H9 (cell line): ENCODE results near the gene WFIKKN1. TPM values are rescaled to one million over a fixed set of nuclear protein-coding genes. Genes with fewer than 3 reads are reported as not detected.

Source experiments
- DNase-seq: peaks from one replicate; pipeline ENCODE4 v3.0.0-alpha.2; 2017
- H2AFZ ChIP-seq: one replicate; pipeline ENCODE4 v1.6.1; 2013; ENCODE audit warnings: mild to moderate bottlenecking, low read length, control low read depth, moderate library complexity
- H2AK5ac ChIP-seq: 2 replicates; pipeline ENCODE4 v1.6.1; 2013; ENCODE audit warnings: low read length, control low read depth, mixed read lengths; ENCODE audit not compliant: insufficient read length
- H2BK120ac ChIP-seq: one replicate; pipeline ENCODE4 v1.6.1; 2013; ENCODE audit warnings: low read depth, mild to moderate bottlenecking, low read length, control low read depth, inconsistent platforms; ENCODE audit not compliant: poor library complexity, severe bottlenecking
- H2BK12ac ChIP-seq: 2 replicates; pipeline ENCODE4 v1.6.1; 2013; ENCODE audit warnings: low read length, control low read depth, mixed read lengths, low read depth; ENCODE audit not compliant: insufficient read length
- H2BK15ac ChIP-seq: 2 replicates; pipeline ENCODE4 v1.6.1; 2013; ENCODE audit warnings: low read depth, low read length, control low read depth
- H2BK20ac ChIP-seq: one replicate; pipeline ENCODE4 v1.6.1; 2013; ENCODE audit warnings: low read depth, mild to moderate bottlenecking, low read length, control low read depth, inconsistent platforms; ENCODE audit not compliant: poor library complexity, severe bottlenecking
- H2BK5ac ChIP-seq: 2 replicates; pipeline ENCODE4 v1.6.1; 2013; ENCODE audit warnings: low read length, control low read depth, mixed read lengths; ENCODE audit not compliant: insufficient read length
- H3K14ac ChIP-seq: 2 replicates; pipeline ENCODE4 v1.6.1; 2013; ENCODE audit warnings: low read length, control low read depth; ENCODE audit not compliant: insufficient read depth
- H3K18ac ChIP-seq: 2 replicates; pipeline ENCODE4 v1.6.1; 2013; ENCODE audit warnings: low read depth, mild to moderate bottlenecking, mixed read lengths, low read length, control low read depth; ENCODE audit not compliant: insufficient read length
- H3K23ac ChIP-seq: 2 replicates; pipeline ENCODE4 v1.6.1; 2013; ENCODE audit warnings: low read length, control low read depth, mixed read lengths, low read depth; ENCODE audit not compliant: insufficient read length
- H3K23me2 ChIP-seq: 2 replicates; pipeline ENCODE4 v1.6.1; 2013; ENCODE audit warnings: low read depth, mild to moderate bottlenecking, mixed read lengths, low read length, control low read depth; ENCODE audit not compliant: insufficient read length, poor library complexity, severe bottlenecking
- H3K27ac ChIP-seq: 2 replicates; pipeline ENCODE4 v1.5.1; 2013; ENCODE audit warnings: low read length, control low read depth, mixed read lengths, low read depth; ENCODE audit not compliant: insufficient read length
- H3K27me3 ChIP-seq: 2 replicates; pipeline ENCODE4 v1.6.1; 2013; ENCODE audit warnings: low read length, control low read depth, inconsistent platforms; ENCODE audit not compliant: insufficient read depth
- H3K4ac ChIP-seq: 2 replicates; pipeline ENCODE4 v1.6.1; 2013; ENCODE audit warnings: low read depth, mild to moderate bottlenecking, control low read depth, inconsistent platforms, low read length, moderate library complexity
- H3K4me1 ChIP-seq: 2 replicates; pipeline ENCODE4 v1.6.1; 2013; ENCODE audit warnings: low read length, control low read depth, inconsistent platforms; ENCODE audit not compliant: insufficient read depth
- H3K4me2 ChIP-seq: 2 replicates; pipeline ENCODE4 v1.6.1; 2013; ENCODE audit warnings: low read length, control low read depth, mixed read lengths; ENCODE audit not compliant: insufficient read length, insufficient read depth
- H3K56ac ChIP-seq: 2 replicates; pipeline ENCODE4 v1.6.1; 2013; ENCODE audit warnings: low read depth, mild to moderate bottlenecking, mixed read lengths, low read length, control low read depth; ENCODE audit not compliant: insufficient read length
- H3K79me1 ChIP-seq: 2 replicates; pipeline ENCODE4 v1.6.1; 2013; ENCODE audit warnings: low read depth, mild to moderate bottlenecking, moderate library complexity, low read length, control low read depth, inconsistent platforms; ENCODE audit not compliant: insufficient read depth, poor library complexity, severe bottlenecking
- H3K79me2 ChIP-seq: 2 replicates; pipeline ENCODE4 v1.6.1; 2013; ENCODE audit warnings: low read length, control low read depth, inconsistent platforms; ENCODE audit not compliant: insufficient read depth
- H3K9ac ChIP-seq: 2 replicates; pipeline ENCODE4 v1.6.1; 2013; ENCODE audit warnings: low read length, control low read depth, mixed read lengths; ENCODE audit not compliant: insufficient read length; ENCODE audit errors: extremely low read depth
- H3K9me3 ChIP-seq: one replicate; pipeline ENCODE4 v1.6.1; 2013; ENCODE audit warnings: low read depth, low read length, inconsistent platforms; ENCODE audit not compliant: control insufficient read depth
- H3T11ph ChIP-seq: one replicate; pipeline ENCODE4 v1.6.1; 2013; ENCODE audit warnings: mild to moderate bottlenecking, low read length, control low read depth, inconsistent platforms
- H4K20me1 ChIP-seq: one replicate; pipeline ENCODE4 v1.6.1; 2013; ENCODE audit not compliant: control insufficient read depth, insufficient read length, insufficient read depth
- H4K5ac ChIP-seq: 2 replicates; pipeline ENCODE4 v1.6.1; 2013; ENCODE audit warnings: low read depth, mild to moderate bottlenecking, mixed read lengths, low read length, control low read depth; ENCODE audit not compliant: insufficient read length
- H4K8ac ChIP-seq: replicated peaks from 2 replicates; pipeline ENCODE4 v1.6.1; 2013; ENCODE audit warnings: low read length, control low read depth, mixed read lengths, low read depth; ENCODE audit not compliant: insufficient read length
- H4K91ac ChIP-seq: 2 replicates; pipeline ENCODE4 v1.6.1; 2013; ENCODE audit warnings: low read depth, mild to moderate bottlenecking, moderate library complexity, mixed read lengths, low read length, control low read depth; ENCODE audit not compliant: insufficient read length
- H3K27ac Mint-ChIP-seq, 3 experiments: 2 replicates in 2 of 3; 3 replicates in 1 of 3; pipeline ENCODE4 v1.8.0; 2020 to 2021; ENCODE audit warnings: mixed read lengths in 3 of 3, mild to moderate bottlenecking in 1 of 3, moderate library complexity in 1 of 3
- H3K27me3 Mint-ChIP-seq: 2 replicates; pipeline ENCODE4 v1.8.0; 2021; ENCODE audit warnings: low read depth, mild to moderate bottlenecking, moderate library complexity, mixed read lengths
- H3K36me3 Mint-ChIP-seq, 3 experiments: 2 replicates in 2 of 3; 3 replicates in 1 of 3; pipeline ENCODE4 v1.8.0; 2020 to 2021; ENCODE audit warnings: low read depth in 3 of 3, mixed read lengths in 3 of 3; ENCODE audit not compliant: insufficient read depth in 1 of 3
- H3K4me1 Mint-ChIP-seq, 2 experiments: 2 replicates each; pipeline ENCODE4 v1.8.0; 2020; ENCODE audit warnings: mixed read lengths in 2 of 2
- H3K4me3 Mint-ChIP-seq, 2 experiments: 2 replicates in 1 of 2; 3 replicates in 1 of 2; pipeline ENCODE4 v1.8.0; 2020 to 2021; ENCODE audit warnings: mild to moderate bottlenecking in 2 of 2, mixed read lengths in 2 of 2, moderate library complexity in 1 of 2
- H3K9me3 Mint-ChIP-seq, 2 experiments: 2 replicates in 1 of 2; 3 replicates in 1 of 2; pipeline ENCODE4 v1.8.0; 2020; ENCODE audit warnings: mild to moderate bottlenecking in 2 of 2, mixed read lengths in 2 of 2, moderate library complexity in 1 of 2
- WGBS: extraction: QIAGEN DNeasy Blood & Tissue Kit; methylation state at CpG from one replicate; pipeline ENCODE4 v1.1.7; 2013; ENCODE audit warnings: missing lambda C conversion rate, low lambda C conversion rate, mixed read lengths; ENCODE audit not compliant: insufficient read length; ENCODE audit errors: extremely low coverage; 5-methylcytosine and 5-hydroxymethylcytosine counted together
- total RNA-seq: library from RNA; stranded (reverse); gene quantifications from 2 replicates; pipeline ENCODE4 v1.2.1, GENCODE V29; 2021
- TF ChIP-seq, protein P1 (sequence below): fragments of 200-600 bp; sonication (generic); conservative IDR thresholded peaks from 3 replicates; pipeline ENCODE4 v1.8.0; 2021; ENCODE audit warnings: antibody characterized with exemption, mild to moderate bottlenecking

WFIKKN1 gene
- total RNA-seq, 1 experiment from 2014 or later = 8.3 TPM

- no peak overlapping the region for H2AK5ac ChIP-seq
- Mint-ChIP-seq H3K4me3 (no peak overlapping the region), H3K27me3 (no peaks in the 10 kb centered on the region), H3K27ac (no peak overlapping the region), H3K36me3 (peaks cover 7 to 11% (median 11%) of the 10 kb centered on the region in 3 experiments; a peak in 6 of 7 replicates), H3K4me1 (peaks cover 6% of the 10 kb centered on the region in 2 experiments), H3K9me3 (0 out of 5 replicates have a peak, but pooled peaks cover 0 to 3% of the 10 kb centered on the region in 2 experiments)
- H3K23ac ChIP-seq = no peak overlapping the region
- H3T11ph ChIP-seq = no peak overlapping the region
- no peaks in the 10 kb centered on the region for H3K9me3 ChIP-seq
- no peak overlapping the region for H2BK5ac ChIP-seq
- no peaks in the 10 kb centered on the region for H3K23me2 ChIP-seq
- no peaks in the 10 kb centered on the region for H3K79me2 ChIP-seq
- H4K20me1 ChIP-seq = no peaks in the 10 kb centered on the region
- no peaks in the 10 kb centered on the region for H3K27me3 ChIP-seq
- H2AFZ ChIP-seq = no peak overlapping the region
- no peak overlapping the region for H4K8ac ChIP-seq
- H2BK12ac ChIP-seq = no peak overlapping the region
- H2BK120ac ChIP-seq = no peak overlapping the region
- H4K91ac ChIP-seq = no peak overlapping the region
- H3K27ac ChIP-seq = no peak overlapping the region
- H3K4me2 ChIP-seq = no peak overlapping the region
- no peak overlapping the region for H3K4ac ChIP-seq
- H4K5ac ChIP-seq = no peak overlapping the region
- no peak overlapping the region for H3K9ac ChIP-seq
- no peaks in the 10 kb centered on the region for H3K79me1 ChIP-seq
- no peak overlapping the region for H2BK20ac ChIP-seq
- no peak overlapping the region for H3K14ac ChIP-seq
- no CpG with 5 or more reads among the region's 39 CpGs for WGBS
- no peak overlapping the region for H3K18ac ChIP-seq
- H3K56ac ChIP-seq = no peak overlapping the region
- H3K4me1 ChIP-seq = no peaks in the 10 kb centered on the region
- TF ChIP-seq, protein P1, sequence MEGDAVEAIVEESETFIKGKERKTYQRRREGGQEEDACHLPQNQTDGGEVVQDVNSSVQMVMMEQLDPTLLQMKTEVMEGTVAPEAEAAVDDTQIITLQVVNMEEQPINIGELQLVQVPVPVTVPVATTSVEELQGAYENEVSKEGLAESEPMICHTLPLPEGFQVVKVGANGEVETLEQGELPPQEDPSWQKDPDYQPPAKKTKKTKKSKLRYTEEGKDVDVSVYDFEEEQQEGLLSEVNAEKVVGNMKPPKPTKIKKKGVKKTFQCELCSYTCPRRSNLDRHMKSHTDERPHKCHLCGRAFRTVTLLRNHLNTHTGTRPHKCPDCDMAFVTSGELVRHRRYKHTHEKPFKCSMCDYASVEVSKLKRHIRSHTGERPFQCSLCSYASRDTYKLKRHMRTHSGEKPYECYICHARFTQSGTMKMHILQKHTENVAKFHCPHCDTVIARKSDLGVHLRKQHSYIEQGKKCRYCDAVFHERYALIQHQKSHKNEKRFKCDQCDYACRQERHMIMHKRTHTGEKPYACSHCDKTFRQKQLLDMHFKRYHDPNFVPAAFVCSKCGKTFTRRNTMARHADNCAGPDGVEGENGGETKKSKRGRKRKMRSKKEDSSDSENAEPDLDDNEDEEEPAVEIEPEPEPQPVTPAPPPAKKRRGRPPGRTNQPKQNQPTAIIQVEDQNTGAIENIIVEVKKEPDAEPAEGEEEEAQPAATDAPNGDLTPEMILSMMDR = no peak
- DNase-seq = no peak
- H2BK15ac ChIP-seq = no peak overlapping the region
These were observed 13.8 kb upstream of the WFIKKN1 start for GRCh38 chr16:616733-617586.
